HepG2 (cell line): ENCODE data around the gene ZKSCAN1. TPM values are rescaled to one million over a fixed set of nuclear protein-coding genes. Genes with fewer than 3 reads are reported as not detected.

Experiments used
- BATF2 ChIP-seq: sonication (generic); formaldehyde crosslinking; IDR thresholded peaks from 2 replicates; pipeline ENCODE4 v1.8.0; 2022; ENCODE audit warnings: mild to moderate bottlenecking, missing genetic modification reagents, moderate library complexity
- CEBPB ChIP-seq: IDR thresholded peaks from 2 replicates; pipeline ENCODE4 v1.6.1; 2011; ENCODE audit warnings: low read depth, low read length, improper control_type of control experiment, borderline replicate concordance
- DNMT3B ChIP-seq: conservative IDR thresholded peaks from 2 replicates; pipeline ENCODE4 v1.6.1; 2016; ENCODE audit warnings: missing biosample characterization, control low read depth
- EZH2 ChIP-seq: conservative IDR thresholded peaks from 2 replicates; pipeline ENCODE4 v1.6.1; 2012; ENCODE audit warnings: mild to moderate bottlenecking, low read depth, low read length, moderate library complexity
- HMGA1 ChIP-seq: sonication (generic); formaldehyde crosslinking; conservative IDR thresholded peaks from 2 replicates; pipeline ENCODE4 v1.4.0; 2020; ENCODE audit warnings: missing genetic modification reagents
- MEIS2 ChIP-seq: sonication (generic); formaldehyde crosslinking; IDR thresholded peaks from 2 replicates; pipeline ENCODE4 v1.9.0; 2021; ENCODE audit warnings: mild to moderate bottlenecking, missing genetic modification reagents
- NFE2L1 ChIP-seq: sonication (generic); formaldehyde crosslinking; IDR thresholded peaks from 2 replicates; pipeline ENCODE4 v1.4.0; 2020; ENCODE audit warnings: missing genetic modification reagents, mild to moderate bottlenecking, borderline replicate concordance
- PHF21A ChIP-seq: sonication (generic); formaldehyde crosslinking; IDR thresholded peaks from 2 replicates; pipeline ENCODE4 v1.5.0; 2020; ENCODE audit warnings: mild to moderate bottlenecking, missing genetic modification reagents
- POLR2G ChIP-seq: fragments of 200-400 bp; formaldehyde crosslinking; IDR thresholded peaks from 2 replicates; pipeline ENCODE4 v1.6.1; 2018; ENCODE audit warnings: mild to moderate bottlenecking, low read depth, low read length, moderate library complexity
- RBM39 ChIP-seq: fragments of 200-400 bp; formaldehyde crosslinking; IDR thresholded peaks from one replicate; pipeline ENCODE4 v1.6.1; 2018; ENCODE audit warnings: antibody characterized with exemption, mild to moderate bottlenecking, low read depth, low read length; ENCODE audit not compliant: poor library complexity, severe bottlenecking
- SKIL ChIP-seq: sonication (generic); formaldehyde crosslinking; IDR thresholded peaks from 2 replicates; pipeline ENCODE4 v1.8.0; 2022; ENCODE audit warnings: missing genetic modification reagents, mild to moderate bottlenecking, moderate library complexity, borderline replicate concordance
- SSRP1 ChIP-seq: IDR thresholded peaks from 2 replicates; pipeline ENCODE4 v1.6.1; 2016; ENCODE audit warnings: control low read depth
- THAP9 ChIP-seq: sonication (generic); formaldehyde crosslinking; IDR thresholded peaks from 2 replicates; pipeline ENCODE4; 2020; ENCODE audit warnings: missing genetic modification reagents, mild to moderate bottlenecking, borderline replicate concordance
- ZBTB10 ChIP-seq: sonication (generic); formaldehyde crosslinking; IDR thresholded peaks from 2 replicates; pipeline ENCODE4 v1.4.0; 2020; ENCODE audit warnings: missing genetic modification reagents, borderline replicate concordance
- ZNF121 ChIP-seq: sonication (generic); formaldehyde crosslinking; IDR thresholded peaks from 2 replicates; pipeline ENCODE4 v1.5.0; 2020; ENCODE audit warnings: mild to moderate bottlenecking, missing genetic modification reagents
- ZNF569 ChIP-seq: sonication (generic); formaldehyde crosslinking; IDR thresholded peaks from 2 replicates; pipeline ENCODE4 v1.5.0; 2020; ENCODE audit warnings: mild to moderate bottlenecking, missing genetic modification reagents, moderate library complexity, borderline replicate concordance
- ZNF589 ChIP-seq: sonication (generic); formaldehyde crosslinking; conservative IDR thresholded peaks from 2 replicates; pipeline ENCODE4 v1.8.0; 2022; ENCODE audit warnings: mild to moderate bottlenecking, moderate library complexity, missing genetic modification reagents
- ZNF761 ChIP-seq: sonication (generic); formaldehyde crosslinking; conservative IDR thresholded peaks from 2 replicates; pipeline ENCODE4 v1.4.0; 2020; ENCODE audit warnings: mild to moderate bottlenecking, missing genetic modification reagents
- ZNF883 ChIP-seq: sonication (generic); formaldehyde crosslinking; IDR thresholded peaks from 2 replicates; pipeline ENCODE4 v1.5.1; 2020; ENCODE audit warnings: mild to moderate bottlenecking, missing genetic modification reagents; ENCODE audit errors: not compliant biosample characterization
- ZSCAN20 ChIP-seq: sonication (generic); formaldehyde crosslinking; IDR thresholded peaks from 2 replicates; pipeline ENCODE4 v1.4.0; 2020; ENCODE audit warnings: missing genetic modification reagents, mild to moderate bottlenecking, borderline replicate concordance
- polyA plus RNA-seq, 8 experiments: library from polyadenylated mRNA; depleted of rRNA in 3 of 8; stranded (reverse) in 7 of 8; unstranded in 1 of 8; fragments of >200 nt; fragmentation: Illumina TruSeq in 4 of 8; extraction: Trizol in 4 of 8; gene quantifications; 2 replicates each; pipeline versions ENCODE4 v1.2.1 to v1.2.3, GENCODE V29; 2011 to 2016; ENCODE audit warnings: low read depth in 4 of 8, missing spikeins in 1 of 8, mixed read lengths in 1 of 8; ENCODE audit not compliant: insufficient read depth in 1 of 8
- total RNA-seq, 5 experiments: library from RNA; depleted of rRNA; stranded (reverse); fragments of >200 nt; fragmentation: Illumina TruSeq; extraction: Trizol; gene quantifications; 2 replicates each; pipeline ENCODE4 v1.2.3, GENCODE V29; 2016; ENCODE audit warnings: low read depth in 1 of 5

ZKSCAN1 gene
- total and polyA plus RNA-seq, 2 of the 13 experiments (the other 11 are each of a cell fraction or from before 2014, with no cell fraction given) = 46.4 to 60.6 TPM

GRCh38 chr7:100003711-100004661 is 11.4 kb upstream of the ZKSCAN1 start (continued):
- TF ChIP-seq ZNF121 (CRISPR knock-in tag) = peak; percentile 81
- no peak for TF ChIP-seq ZNF569 (CRISPR knock-in tag)
- TF ChIP-seq MEIS2 (CRISPR knock-in tag) = peak; percentile 83; the same call in 1 of the 2 replicates
- TF ChIP-seq ZSCAN20 (CRISPR knock-in tag) = no peak
- no peak for TF ChIP-seq RBM39
- no peak for TF ChIP-seq DNMT3B (CRISPR knock-in tag)
- TF ChIP-seq HMGA1 (CRISPR knock-in tag) = no peak
- TF ChIP-seq POLR2G = peak; percentile 76
- TF ChIP-seq ZNF883 = no peak
- peak; percentile 68; the same call in 1 of the 2 replicates for TF ChIP-seq THAP9 (CRISPR knock-in tag)
- TF ChIP-seq EZH2 = no peak
- TF ChIP-seq SKIL (CRISPR knock-in tag) = peak; percentile 97
- TF ChIP-seq CEBPB = no peak
- TF ChIP-seq NFE2L1 (CRISPR knock-in tag) = no peak
- peak; percentile 83 for TF ChIP-seq ZNF761 (CRISPR knock-in tag)
- TF ChIP-seq ZNF589 (CRISPR knock-in tag) = peak; percentile 85
- TF ChIP-seq BATF2 (CRISPR knock-in tag) = no peak
- TF ChIP-seq SSRP1 (CRISPR knock-in tag) = no peak
- peak; percentile 100 for TF ChIP-seq PHF21A (CRISPR knock-in tag)
- no peak for TF ChIP-seq ZBTB10 (CRISPR knock-in tag)
